HepG2 (cell line): ENCODE measurements around the gene EZH2.

ENCODE experiments used
- CEBPG ChIP-seq: IDR thresholded peaks from 2 replicates; pipeline ENCODE4 v1.6.1; 2016
- DR1 ChIP-seq: sonication (generic); formaldehyde crosslinking; IDR thresholded peaks from 2 replicates; pipeline ENCODE4 v1.8.0; 2021; ENCODE audit warnings: mild to moderate bottlenecking, missing genetic modification reagents, inconsistent platforms
- HCFC1 ChIP-seq: fragments of 150-350 bp; IDR thresholded peaks from 2 replicates; pipeline ENCODE4 v1.6.1; 2014; ENCODE audit warnings: low read depth, low read length
- PRDM15 ChIP-seq: sonication (generic); formaldehyde crosslinking; IDR thresholded peaks from 2 replicates; pipeline ENCODE4 v1.4.0; 2020; ENCODE audit warnings: missing genetic modification reagents
- ZZZ3 ChIP-seq: sonication (generic); formaldehyde crosslinking; IDR thresholded peaks from 2 replicates; pipeline ENCODE4 v1.4.0; 2020; ENCODE audit warnings: missing genetic modification reagents, mild to moderate bottlenecking, borderline replicate concordance

- TF ChIP-seq HCFC1 (no peak), CEBPG (no peak), ZZZ3 (CRISPR knock-in tag) (no peak), PRDM15 (CRISPR knock-in tag) (no peak), DR1 (no peak)
Measured at GRCh38 chr7:148872188-148872587, 11.9 kb downstream of the EZH2 start.
